Uterus (tissue), 4 donors: ENCODE results near the gene CD47. TPM values are rescaled to one million over a fixed set of nuclear protein-coding genes. Genes with fewer than 3 reads are reported as not detected.

Source experiments
- DNase-seq, 2 donors: peaks; one replicate each; pipeline ENCODE4 v3.0.0-alpha.2; 2019 to 2020
- H3K27ac ChIP-seq, 2 donors: fragments of 200-600 bp; sonication (generic); 1 replicate in 1 of 2; 2 replicates in 1 of 2; pipeline ENCODE4 v1.5.1; 2016 to 2018
- H3K27me3 ChIP-seq, 2 donors: fragments of 200-600 bp; sonication (generic); one replicate each; pipeline ENCODE4 v1.5.1; 2018 to 2019; ENCODE audit warnings: control low read depth in 1 of 2
- H3K36me3 ChIP-seq, 2 donors: fragments of 200-600 bp; sonication (generic); one replicate each; pipeline ENCODE4 v1.5.1; 2019; ENCODE audit warnings: control low read depth in 1 of 2
- H3K4me1 ChIP-seq, 2 donors: fragments of 200-600 bp; sonication (generic); one replicate each; pipeline ENCODE4 v1.5.1; 2018 to 2019; ENCODE audit warnings: control low read depth in 1 of 2
- H3K4me3 ChIP-seq, 2 donors: fragments of 200-600 bp; sonication (generic); 1 replicate in 1 of 2; 2 replicates in 1 of 2; pipeline ENCODE4 v1.5.1; 2018 to 2019; ENCODE audit warnings: mild to moderate bottlenecking in 1 of 2
- H3K9me3 ChIP-seq, 2 donors: fragments of 200-600 bp; sonication (generic); one replicate each; pipeline ENCODE4 v1.5.1; 2019; ENCODE audit warnings: control low read depth in 1 of 2
- CTCF ChIP-seq, 4 experiments: fragments of 200-600 bp in 2 of 4; fragments of 450-650 bp in 2 of 4; sonication (generic) in 2 of 4; IDR thresholded peaks; one replicate each; pipeline ENCODE4 v1.5.1; 2016 to 2019; ENCODE audit warnings: antibody characterized with exemption in 4 of 4, mild to moderate bottlenecking in 2 of 4, moderate library complexity in 1 of 4
- POLR2A ChIP-seq, 2 donors: fragments of 450-650 bp; IDR thresholded peaks; one replicate each; pipeline ENCODE4 v1.6.1; 2016; ENCODE audit warnings: antibody characterized with exemption in 2 of 2, mild to moderate bottlenecking in 1 of 2, moderate library complexity in 1 of 2
- intact Hi-C: fragments of 100-400 bp; cut with DNase I; formaldehyde crosslinking; loops from one replicate; pipeline ENCODE4 v1.15.1; 2023; ENCODE audit warnings: low total_unique reads
- total RNA-seq, 4 donors: library from RNA; depleted of rRNA in 3 of 4; stranded (reverse); fragments of >200 nt in 3 of 4; gene quantifications; one replicate each; pipeline versions ENCODE4 v1.1.0 to v1.2.4, GENCODE V29; 2014 to 2023
- donor health status: DM: yes; HTN: yes; CAD: no.

Gene CD47
- total RNA-seq, 4 donors from 2014 or later: 29.2 to 210 (median 67.1) TPM

GRCh38 chr3:108123326-108123725 is 32.5 kb upstream of the CD47 start:
- H3K36me3 ChIP-seq: no peaks in the 10 kb centered on the region
- no peak overlapping the region for H3K27ac ChIP-seq
- TF ChIP-seq CTCF (IDR thresholded peaks at IDR 0.05) (no peak), POLR2A (IDR thresholded peaks at IDR 0.05) (no peak)
- H3K4me1 ChIP-seq: no peaks in the 10 kb centered on the region
- intact Hi-C loops: no loop called here
- H3K27me3 ChIP-seq: no peaks in the 10 kb centered on the region
- no peak overlapping the region for H3K4me3 ChIP-seq
- no peak for DNase-seq
- H3K9me3 ChIP-seq: no peaks in the 10 kb centered on the region

GRCh38 chr3:108122276-108122675 is 31.4 kb upstream of the CD47 start:
- Histone ChIP-seq H3K27ac (no peak overlapping the region), H3K27me3 (no peaks in the 10 kb centered on the region), H3K9me3 (no peaks in the 10 kb centered on the region), H3K36me3 (no peaks in the 10 kb centered on the region), H3K4me3 (no peak overlapping the region), H3K4me1 (no peaks in the 10 kb centered on the region)
- no peak for DNase-seq
- TF ChIP-seq CTCF (IDR thresholded peaks at IDR 0.05) (no peak), POLR2A (IDR thresholded peaks at IDR 0.05) (no peak)
- intact Hi-C loops: no loop called here

GRCh38 chr3:108119398-108120104 is 28.7 kb upstream of the CD47 start:
- no peak overlapping the region for H3K4me3 ChIP-seq
- intact Hi-C loops: no loop called here

GRCh38 chr3:108118038-108118768 is 27.4 kb upstream of the CD47 start:
- Histone ChIP-seq H3K9me3 (no peaks in the 10 kb centered on the region), H3K4me1 (no peaks in the 10 kb centered on the region), H3K27me3 (no peaks in the 10 kb centered on the region), H3K27ac (no peak overlapping the region), H3K4me3 (no peak overlapping the region), H3K36me3 (no peaks in the 10 kb centered on the region)
- DNase-seq: no peak
- TF ChIP-seq CTCF (IDR thresholded peaks at IDR 0.05) (no peak), POLR2A (IDR thresholded peaks at IDR 0.05) (no peak)
- intact Hi-C loops: no loop called here

More at GRCh38 chr3:108119398-108120104, 28.7 kb upstream of the CD47 start:
- no peaks in the 10 kb centered on the region for H3K9me3 ChIP-seq
- no peak for DNase-seq
- H3K4me1 ChIP-seq: no peaks in the 10 kb centered on the region
- no peaks in the 10 kb centered on the region for H3K36me3 ChIP-seq
- no peaks in the 10 kb centered on the region for H3K27me3 ChIP-seq
- H3K27ac ChIP-seq: no peak overlapping the region
- no peak for TF ChIP-seq POLR2A (IDR thresholded peaks at IDR 0.05)
- TF ChIP-seq CTCF (IDR thresholded peaks at IDR 0.05): no peak

- Histone ChIP-seq H3K36me3 (no peaks in the 10 kb centered on the region), H3K4me1 (no peaks in the 10 kb centered on the region), H3K27ac (no peak overlapping the region), H3K27me3 (no peaks in the 10 kb centered on the region), H3K9me3 (no peaks in the 10 kb centered on the region), H3K4me3 (no peak overlapping the region)
- intact Hi-C loops: no loop called here
- no peak for DNase-seq
- TF ChIP-seq CTCF (IDR thresholded peaks at IDR 0.05) (no peak), POLR2A (IDR thresholded peaks at IDR 0.05) (no peak)
Observed at GRCh38 chr3:108117241-108117775, 26.5 kb upstream of the CD47 start.
